ENCODE results near the gene RPL29.

The RPL29 gene

DNA sequence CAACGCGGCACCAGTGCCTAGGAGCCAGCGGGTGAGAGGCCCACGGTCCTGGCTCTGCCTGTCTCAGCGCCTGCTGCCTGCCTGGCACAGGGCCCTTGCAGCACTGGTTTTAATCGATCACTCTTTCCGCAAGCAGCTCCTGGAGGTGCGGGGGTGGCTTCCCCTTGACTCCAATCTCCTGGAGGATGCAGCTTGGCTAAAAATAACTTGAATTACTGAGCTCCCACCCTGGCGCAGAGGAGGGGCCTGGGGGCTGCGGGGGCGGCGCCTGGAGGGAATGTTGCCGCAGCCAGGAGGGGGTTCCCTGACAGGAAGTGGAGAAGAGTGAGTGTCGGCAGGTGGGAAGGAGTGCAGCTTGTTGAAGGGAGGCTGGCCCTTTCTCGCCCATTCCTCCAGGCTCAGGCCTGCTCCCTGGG, 9.9 kb upstream of the RPL29 start:
- DNase-seq (ENCODE audit: low read depth): peak; percentile 48
- TF ChIP-seq, protein P1, sequence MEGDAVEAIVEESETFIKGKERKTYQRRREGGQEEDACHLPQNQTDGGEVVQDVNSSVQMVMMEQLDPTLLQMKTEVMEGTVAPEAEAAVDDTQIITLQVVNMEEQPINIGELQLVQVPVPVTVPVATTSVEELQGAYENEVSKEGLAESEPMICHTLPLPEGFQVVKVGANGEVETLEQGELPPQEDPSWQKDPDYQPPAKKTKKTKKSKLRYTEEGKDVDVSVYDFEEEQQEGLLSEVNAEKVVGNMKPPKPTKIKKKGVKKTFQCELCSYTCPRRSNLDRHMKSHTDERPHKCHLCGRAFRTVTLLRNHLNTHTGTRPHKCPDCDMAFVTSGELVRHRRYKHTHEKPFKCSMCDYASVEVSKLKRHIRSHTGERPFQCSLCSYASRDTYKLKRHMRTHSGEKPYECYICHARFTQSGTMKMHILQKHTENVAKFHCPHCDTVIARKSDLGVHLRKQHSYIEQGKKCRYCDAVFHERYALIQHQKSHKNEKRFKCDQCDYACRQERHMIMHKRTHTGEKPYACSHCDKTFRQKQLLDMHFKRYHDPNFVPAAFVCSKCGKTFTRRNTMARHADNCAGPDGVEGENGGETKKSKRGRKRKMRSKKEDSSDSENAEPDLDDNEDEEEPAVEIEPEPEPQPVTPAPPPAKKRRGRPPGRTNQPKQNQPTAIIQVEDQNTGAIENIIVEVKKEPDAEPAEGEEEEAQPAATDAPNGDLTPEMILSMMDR (conservative IDR thresholded peaks at IDR 0.05; ENCODE audit: low read length): no peak
- no peak overlapping the region for H3K4me3 ChIP-seq (ENCODE audit: low read length)

DNA sequence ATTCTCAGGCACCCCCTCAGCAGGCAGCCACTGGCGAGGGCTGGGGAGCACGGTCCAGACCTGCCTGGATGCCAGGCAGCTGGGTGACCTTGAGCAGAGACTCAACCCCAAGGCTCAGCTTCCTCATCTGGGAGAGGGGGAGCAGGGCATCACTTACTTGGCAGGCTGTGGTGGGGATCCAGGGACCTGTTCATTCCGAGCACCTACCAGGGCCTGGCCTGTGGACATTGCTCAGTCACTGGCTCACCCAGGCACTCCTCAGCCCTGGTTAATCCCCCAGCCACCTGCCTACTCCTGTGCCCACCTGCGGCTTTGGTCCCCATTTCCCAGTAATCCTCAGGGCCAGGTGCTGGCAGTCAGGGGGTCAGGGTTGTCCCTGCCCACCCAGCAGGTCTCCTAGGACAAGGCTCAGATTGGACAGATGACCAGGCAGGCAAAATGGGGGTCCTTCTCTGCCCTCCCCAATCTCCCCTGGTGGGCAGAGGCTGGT, 9.3 kb upstream of the RPL29 start:
- TF ChIP-seq, protein P1 (conservative IDR thresholded peaks at IDR 0.05; ENCODE audit: low read length): no peak
- no peak for DNase-seq (ENCODE audit: low read depth)
- H3K4me3 ChIP-seq (ENCODE audit: low read length): no peak overlapping the region

DNA sequence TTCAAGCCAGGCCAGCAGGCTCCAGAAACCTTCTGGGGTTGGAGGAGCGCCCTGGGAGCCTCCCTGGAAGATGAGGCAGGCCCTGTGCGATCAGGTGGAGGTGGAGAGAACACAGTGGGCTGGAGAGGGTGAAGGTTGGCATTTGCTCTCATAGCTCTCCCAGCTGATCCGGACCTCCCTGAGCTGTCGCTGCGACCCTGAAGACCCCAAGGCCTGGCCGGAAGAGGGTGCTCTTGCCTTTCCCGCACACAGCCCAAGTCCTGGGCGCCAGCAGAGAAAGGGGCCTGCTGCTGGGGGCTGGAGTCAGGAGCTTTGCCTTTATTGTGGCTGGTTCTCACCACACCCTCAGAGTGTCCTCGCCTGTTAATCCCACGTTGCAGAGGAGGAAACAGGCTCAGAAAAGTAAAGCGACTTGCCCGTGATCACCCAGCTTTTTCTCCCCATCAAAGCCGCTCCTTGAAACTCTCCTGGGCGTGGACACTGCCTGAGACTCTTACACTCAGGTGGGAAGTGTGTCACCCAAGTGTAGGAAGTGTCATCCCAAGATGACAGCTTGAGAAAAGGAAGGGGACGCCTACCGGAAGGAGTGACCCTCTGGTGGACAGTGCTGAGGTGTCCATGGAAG, 8.6 kb upstream of the RPL29 start:
- TF ChIP-seq, protein P1 (conservative IDR thresholded peaks at IDR 0.05; ENCODE audit: low read length): peak; percentile 55
- DNase-seq (ENCODE audit: low read depth): peak; percentile 35
- no peak overlapping the region for H3K4me3 ChIP-seq (ENCODE audit: low read length)

DNA sequence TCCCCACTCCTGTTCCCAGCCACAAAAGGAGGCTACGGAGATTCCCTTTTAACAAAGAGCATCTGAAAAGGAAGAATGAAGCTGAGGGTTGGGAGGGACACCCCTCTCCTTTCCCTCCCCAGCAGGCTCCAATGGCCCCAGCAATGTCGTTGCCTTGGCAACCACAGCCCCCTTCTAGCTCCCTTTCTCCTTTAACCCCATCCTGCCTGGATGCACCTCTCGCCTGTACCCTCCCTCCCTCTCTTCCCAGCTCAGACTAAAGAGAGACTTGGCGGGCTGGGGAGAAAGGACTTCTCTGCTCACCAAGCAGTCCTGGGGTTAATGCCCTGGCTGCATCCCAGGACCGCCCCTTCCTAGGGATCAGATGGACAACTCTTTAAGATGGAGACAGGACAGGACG, 7.1 kb upstream of the RPL29 start:
- TF ChIP-seq, protein P1 (conservative IDR thresholded peaks at IDR 0.05; ENCODE audit: low read length): no peak
- DNase-seq (ENCODE audit: low read depth): no peak
- H3K4me3 ChIP-seq (ENCODE audit: low read length): no peak overlapping the region

DNA sequence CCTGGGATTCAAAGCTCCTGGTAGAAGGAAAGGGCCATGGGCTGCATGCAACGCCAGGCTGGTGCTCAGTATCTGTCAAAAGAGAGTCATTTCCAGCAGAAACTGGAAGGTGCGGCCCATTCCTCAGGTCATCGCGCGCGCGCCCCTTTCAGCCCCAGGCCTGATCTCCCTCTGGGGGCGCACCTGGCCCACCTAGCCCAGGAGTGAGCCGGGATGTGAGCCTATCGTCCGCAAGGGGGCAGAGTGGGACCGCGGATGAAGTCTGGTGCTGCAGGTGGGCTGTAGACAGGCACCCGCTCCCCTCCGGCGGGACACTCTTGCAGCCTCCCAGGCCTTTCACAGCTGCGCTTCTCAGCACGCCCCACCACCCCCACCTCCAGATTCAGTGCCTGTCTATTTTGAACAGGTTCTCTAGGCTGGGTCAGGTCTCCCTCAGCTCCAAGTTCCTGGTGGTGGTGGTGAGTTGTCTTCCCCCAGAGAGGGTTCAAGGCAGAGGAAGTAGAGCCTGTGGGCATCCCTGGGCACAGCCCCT, 5.8 kb upstream of the RPL29 start:
- no peak overlapping the region for H3K4me3 ChIP-seq (ENCODE audit: low read length)
- DNase-seq (ENCODE audit: low read depth): peak; percentile 33
- TF ChIP-seq, protein P1 (conservative IDR thresholded peaks at IDR 0.05; ENCODE audit: low read length): peak; percentile 87

DNA sequence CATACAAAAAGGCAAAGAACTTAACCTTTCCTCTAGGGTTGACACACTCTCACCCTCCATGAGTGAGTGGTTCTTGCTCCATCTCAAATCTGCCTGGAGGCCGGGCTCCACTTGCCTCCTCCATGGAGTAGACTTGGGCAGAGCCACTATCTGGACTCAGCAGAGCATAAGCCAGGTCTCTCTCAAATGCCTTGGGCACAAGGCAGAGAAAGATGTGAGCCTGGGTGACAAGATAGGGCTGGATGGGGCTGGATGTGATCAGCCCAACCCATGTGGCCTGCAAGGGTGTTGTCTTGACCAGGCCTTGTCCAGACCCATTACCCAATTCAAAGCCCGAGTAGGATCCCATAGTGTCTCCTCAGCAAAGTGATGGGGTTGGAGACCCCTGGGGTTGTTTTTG, 4.2 kb upstream of the RPL29 start:
- TF ChIP-seq, protein P1 (conservative IDR thresholded peaks at IDR 0.05; ENCODE audit: low read length): no peak
- H3K4me3 ChIP-seq (ENCODE audit: low read length): no peak overlapping the region
- DNase-seq (ENCODE audit: low read depth): no peak

DNA sequence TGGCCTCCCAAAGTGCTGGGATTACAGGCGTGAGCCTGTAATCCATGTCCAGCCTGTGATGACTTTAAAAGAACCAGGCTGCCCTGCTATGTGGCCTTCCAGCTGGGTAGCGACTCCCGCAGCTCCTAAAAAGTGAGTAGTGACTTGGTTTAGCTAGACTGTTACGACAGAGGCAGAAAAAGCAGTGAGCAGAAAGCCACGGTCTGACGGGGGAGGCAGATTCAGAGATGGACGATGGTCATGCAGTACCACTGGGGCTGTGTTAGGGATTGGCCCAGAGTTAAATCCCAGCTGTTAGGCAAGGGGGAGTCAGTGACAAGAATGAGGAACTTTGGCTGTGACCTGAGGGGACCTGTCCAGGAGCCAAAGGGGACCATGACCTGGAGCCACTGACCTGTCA, 3.1 kb upstream of the RPL29 start:
- no peak overlapping the region for H3K4me3 ChIP-seq (ENCODE audit: low read length)
- TF ChIP-seq, protein P1 (conservative IDR thresholded peaks at IDR 0.05; ENCODE audit: low read length): no peak
- DNase-seq (ENCODE audit: low read depth): no peak

All from AG10803 (cell line).